Measurements from ENCODE around the gene AGPS.

The AGPS gene

DNA sequence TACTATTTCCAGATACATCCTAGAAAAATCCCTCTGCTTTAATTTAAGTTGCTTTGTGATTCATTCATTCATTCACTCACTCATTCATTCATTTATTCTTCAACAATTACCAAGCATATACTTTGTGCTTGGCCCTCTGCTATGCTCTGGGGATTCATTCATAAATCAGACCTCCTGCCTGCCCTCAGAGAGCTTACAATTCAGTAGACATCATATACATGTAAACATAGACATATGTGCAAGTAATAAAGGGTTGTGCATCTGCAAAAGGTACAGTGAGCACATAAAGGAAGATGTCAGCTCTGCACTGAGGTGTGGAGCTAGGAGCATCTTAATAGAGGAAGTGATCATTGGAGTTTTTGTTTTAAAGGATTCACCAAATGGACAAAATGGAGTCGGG is 189.4 kb downstream of the AGPS start:
- in situ Hi-C loops (cut with MboI; ENCODE audit: low sequenced_read_pairs), result no loop called here

DNA sequence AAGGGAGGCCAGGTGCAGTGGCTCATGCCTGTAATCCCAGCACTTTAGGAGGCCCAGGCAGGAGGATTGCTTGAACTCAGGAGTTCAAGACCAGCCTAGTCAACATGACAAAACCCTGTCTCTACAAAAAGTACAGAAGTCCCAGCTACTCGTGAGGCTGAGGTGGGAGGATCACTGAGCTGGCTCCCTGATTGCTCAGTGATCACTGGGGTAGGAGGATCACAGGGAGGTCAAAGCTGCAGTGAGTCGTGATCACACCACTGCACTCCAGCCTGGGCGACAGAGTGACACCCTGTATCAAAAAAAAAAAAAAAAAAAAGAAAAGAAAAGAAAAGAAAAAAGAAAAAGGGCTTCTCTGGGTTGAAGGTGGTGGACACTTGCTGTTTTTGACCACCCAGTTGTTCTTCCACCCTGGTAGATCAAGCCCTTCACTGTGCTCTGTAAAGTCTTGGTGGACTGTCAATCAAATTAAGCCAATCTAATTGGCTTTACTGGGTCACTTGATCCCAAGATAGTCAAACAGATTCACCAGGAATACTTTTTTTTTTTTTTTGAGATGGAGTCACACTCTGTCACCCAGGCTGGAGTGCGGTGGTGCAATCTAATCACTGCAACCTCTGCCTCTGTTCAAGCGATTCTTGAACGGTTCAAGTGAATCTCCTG is 191.6 kb downstream of the AGPS start:
- in situ Hi-C loops (cut with MboI; ENCODE audit: low sequenced_read_pairs), result no loop called here

GRCh38 chr2:177585234-177585863 is 192.8 kb downstream of the AGPS start:
- in situ Hi-C loops (cut with MboI; ENCODE audit: low sequenced_read_pairs), result no loop called here

GRCh38 chr2:177586154-177586553 is 193.6 kb downstream of the AGPS start:
- in situ Hi-C loops (cut with MboI; ENCODE audit: low sequenced_read_pairs), result no loop called here

DNA sequence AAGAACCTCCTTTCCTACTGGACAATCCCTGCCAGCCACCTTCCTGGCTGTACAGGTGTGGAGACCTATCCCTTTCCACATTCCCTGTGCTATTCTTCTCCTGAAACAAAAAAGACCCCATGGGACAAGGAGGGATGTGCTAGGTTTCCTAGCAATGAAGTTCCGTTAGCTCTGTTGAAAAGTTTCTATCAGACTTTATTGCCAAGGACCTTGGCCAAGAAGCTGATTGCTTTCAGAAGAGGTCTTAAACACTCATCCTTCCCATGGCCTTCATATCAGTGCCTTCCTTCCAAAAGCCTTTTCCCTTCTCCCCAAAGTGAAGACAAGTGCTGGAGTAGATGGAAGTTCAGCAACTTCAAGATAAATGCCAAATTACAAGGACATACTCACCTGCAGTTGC is 194.8 kb downstream of the AGPS start:
- in situ Hi-C loops (cut with MboI; ENCODE audit: low sequenced_read_pairs), result no loop called here

GRCh38 chr2:177588671-177589070 is 196.1 kb downstream of the AGPS start:
- in situ Hi-C loops (cut with MboI; ENCODE audit: low sequenced_read_pairs), result no loop called here

- in situ Hi-C loops (cut with MboI; ENCODE audit: low sequenced_read_pairs), result no loop called here
Measured at GRCh38 chr2:177589186-177589585, 196.6 kb downstream of the AGPS start.

DNA sequence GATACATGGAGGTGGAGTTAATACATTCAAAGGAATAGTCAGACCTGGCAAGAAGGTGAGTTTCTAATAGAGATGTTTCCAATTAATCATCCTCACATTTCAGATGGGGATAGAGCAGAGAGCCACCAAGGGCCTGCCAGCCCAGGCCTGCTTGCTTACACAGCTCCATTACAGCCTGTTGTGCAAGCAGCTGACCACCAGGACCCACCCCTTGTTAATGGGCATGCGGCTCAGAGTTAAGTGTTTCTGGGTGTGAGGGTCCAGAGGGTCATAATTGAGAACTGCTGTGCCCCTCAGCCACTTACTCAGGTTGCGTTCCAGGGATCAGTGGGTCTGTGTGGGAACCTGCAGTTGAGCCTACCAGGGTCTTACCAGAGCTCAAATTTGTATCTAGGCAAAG is 199.8 kb downstream of the AGPS start:
- in situ Hi-C loops (cut with MboI; ENCODE audit: low sequenced_read_pairs), result no loop called here

DNA sequence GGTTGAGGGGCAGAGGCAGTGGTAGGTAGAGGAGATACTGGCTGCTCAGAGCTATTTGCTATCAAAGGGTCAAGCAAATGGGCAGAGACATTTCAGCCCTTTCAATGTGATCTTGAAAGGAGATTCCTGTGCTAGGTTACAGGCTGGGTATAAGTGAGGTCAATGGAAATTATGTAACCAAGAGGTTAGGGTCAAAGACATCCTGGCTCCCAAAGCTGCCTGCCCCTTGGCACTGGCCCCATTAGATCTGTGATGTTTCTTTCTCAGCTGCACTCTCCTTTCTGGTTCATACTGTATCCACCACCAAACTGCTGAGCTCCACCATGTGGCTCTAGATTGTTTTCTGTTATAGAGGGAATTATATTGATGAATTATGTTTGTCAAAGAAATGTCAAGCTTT is 200.4 kb downstream of the AGPS start:
- in situ Hi-C loops (cut with MboI; ENCODE audit: low sequenced_read_pairs), result no loop called here

DNA sequence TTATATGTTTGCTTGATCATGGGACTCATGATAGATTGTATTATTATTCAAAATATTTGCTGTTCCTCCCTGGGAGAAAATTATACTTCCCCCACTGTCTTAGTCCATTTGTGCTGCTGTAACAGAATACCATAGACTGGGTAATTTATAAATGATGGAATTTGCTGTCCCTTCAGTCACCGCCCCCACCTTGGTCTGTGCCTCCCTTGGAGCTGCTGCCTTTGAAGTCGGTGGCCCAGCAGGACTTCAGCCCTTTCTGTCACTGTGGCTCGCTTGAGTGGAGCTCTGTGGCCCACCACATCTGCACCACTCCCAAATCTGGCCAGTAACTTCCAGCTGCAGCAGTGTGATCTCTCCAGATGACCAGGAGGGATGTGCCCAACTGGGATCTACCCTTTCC is 200.8 kb downstream of the AGPS start:
- in situ Hi-C loops (cut with MboI; ENCODE audit: low sequenced_read_pairs), result no loop called here

All from HL-60/S4 treated with phorbol 12-myristate 13-acetate at 8.2 ng/mL for 4 days and 3 days (cell line).